ENCODE data around the gene FYCO1.

GRCh38 chr3:45907769-45908705, 87.6 kb downstream of the FYCO1 start:
- TF ChIP-seq CTCF (optimal IDR thresholded peaks at IDR 0.05 in 1 of 3, IDR thresholded peaks at IDR 0.05 in 1 of 3, conservative IDR thresholded peaks at IDR 0.05 in 1 of 3; ENCODE audit: extremely low read depth in 1 of 3, insufficient read depth in 2 of 3, low read length in 3 of 3) (no peak), EZH2 (IDR thresholded peaks at IDR 0.05; ENCODE audit: low read length) (no peak)
